ENCODE data around the gene GALNT18.

GRCh38 chr11:11408436-11409221 is 213.2 kb downstream of the GALNT18 start:
- TF ChIP-seq CREB1 (CRISPR knock-in tag; IDR thresholded peaks at IDR 0.05; ENCODE audit: low read depth), result no peak
- no peak for TF ChIP-seq CTCF (conservative IDR thresholded peaks at IDR 0.05; ENCODE audit: low read depth in 2 of 2)
- no peak for TF ChIP-seq ZNF114 (CRISPR knock-in tag; IDR thresholded peaks at IDR 0.05)
- TF ChIP-seq POLR2AphosphoS5 (IDR thresholded peaks at IDR 0.05; ENCODE audit: low read depth), result no peak
- TF ChIP-seq ZNF331 (CRISPR knock-in tag; IDR thresholded peaks at IDR 0.05; ENCODE audit: low read depth), result no peak
